Panc1 (cell line): Measurements from ENCODE around the gene GABRQ. TPM values are rescaled to one million over a fixed set of nuclear protein-coding genes. Genes with fewer than 3 reads are reported as not detected.
"Not testable (repeated sequence)": the region's sequence is repeated elsewhere in the genome, so short reads cannot be mapped to it uniquely, and the experiment has no call there.

Experiments used
- ATAC-seq: fragments of 200-7000 bp; cut with Tn5 transposase; 2 replicates; pipeline ENCODE4 v1.9.1; 2020; ENCODE audit warnings: mild to moderate bottlenecking, moderate library complexity
- BruUV-seq: library from RNA; stranded (reverse); fragments of 400-500 nt; replicated peaks from 2 replicates; lab custom pipeline; 2021; lab: Mats Ljungman, UMichigan
- CTCF ChIA-PET: fragments of 300-600 bp; sonication (Branson Sonifier 250); formaldehyde crosslinking; loops from one replicate; lab custom pipeline; 2022; ENCODE audit warnings: antibody characterized with exemption; lab: Charles Lee
- POLR2A ChIA-PET: fragments of 300-600 bp; sonication (Branson Sonifier 250); formaldehyde crosslinking; loops from one replicate; lab custom pipeline; 2022; ENCODE audit warnings: antibody characterized with exemption; lab: Charles Lee
- DNase-seq: peaks from one replicate; pipeline ENCODE4 v3.0.0-alpha.2; 2010; ENCODE audit warnings: low read depth, low spot score
- H3K27ac ChIP-seq: 2 replicates; pipeline ENCODE4 v1.5.1; 2011; ENCODE audit warnings: mild to moderate bottlenecking, low read length, inconsistent platforms
- H3K27me3 ChIP-seq: fragments of 200-500 bp; sonication (Bioruptor generic); 2 replicates; pipeline ENCODE4 v1.6.0; 2014; ENCODE audit warnings: low read length, inconsistent platforms; ENCODE audit not compliant: control insufficient read depth, insufficient read depth
- H3K36me3 ChIP-seq: fragments of 200-500 bp; sonication (Bioruptor generic); 2 replicates; pipeline ENCODE4 v1.5.1; 2014; ENCODE audit warnings: inconsistent platforms, mild to moderate bottlenecking, low read length, moderate library complexity; ENCODE audit not compliant: control insufficient read depth, insufficient read depth
- H3K4me1 ChIP-seq: 2 replicates; pipeline ENCODE4 v1.5.1; 2011; ENCODE audit warnings: inconsistent platforms, mild to moderate bottlenecking, low read length, moderate library complexity; ENCODE audit not compliant: control insufficient read depth, insufficient read depth
- H3K4me3 ChIP-seq, 2 experiments: 2 replicates each; pipeline ENCODE4 v1.5.1; 2011 to 2012; ENCODE audit warnings: low read depth in 2 of 2, low read length in 2 of 2, mild to moderate bottlenecking in 2 of 2, inconsistent platforms in 1 of 2, moderate library complexity in 1 of 2
- H3K9me3 ChIP-seq: fragments of 200-500 bp; sonication (Bioruptor generic); 2 replicates; pipeline ENCODE4 v1.5.1; 2014; ENCODE audit warnings: low read depth, mild to moderate bottlenecking, inconsistent platforms, low read length, moderate library complexity; ENCODE audit not compliant: control insufficient read depth, insufficient read depth
- in situ Hi-C: cut with HindIII; loops from 2 replicates; pipeline ENCODE4 v1.10.0; 2016; ENCODE audit warnings: low sequenced_read_pairs, low pct_unique_long_range_greater_than_20kb
- intact Hi-C: fragments of 100-400 bp; cut with micrococcal nuclease; formaldehyde crosslinking; loops from one replicate; pipeline ENCODE4 v1.10.0; 2022; ENCODE audit not compliant: unreplicated experiment
- total RNA-seq: library from RNA; stranded (reverse); gene quantifications from one replicate; pipeline ENCODE4 v1.2.1, GENCODE V29; 2021; ENCODE audit not compliant: unreplicated experiment

The GABRQ gene
- total RNA-seq, 1 experiment from 2014 or later, result 0.03 TPM

DNA sequence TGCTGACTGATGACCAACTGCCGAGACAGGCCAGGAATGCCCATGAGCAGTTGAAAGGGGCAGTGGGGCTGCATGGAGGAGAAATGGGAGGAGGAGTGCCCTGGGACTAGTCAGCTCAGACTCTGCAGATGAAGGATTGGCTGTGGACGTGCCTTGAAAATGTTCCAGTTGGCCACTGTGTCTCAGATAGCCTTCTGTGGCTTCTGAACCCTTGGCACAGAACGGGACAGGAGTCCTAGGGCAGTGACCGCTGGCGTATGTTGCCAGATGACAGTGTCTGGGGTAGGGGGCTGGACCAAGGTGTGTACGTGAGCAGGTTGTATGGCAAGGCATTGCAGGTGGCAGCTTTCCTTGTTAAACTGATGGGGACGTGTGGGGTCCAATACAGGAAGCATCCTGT is 68.8 kb downstream of the GABRQ start:
- DNase-seq, in situ Hi-C loops, H3K4me1 ChIP-seq, intact Hi-C loops, H3K27ac ChIP-seq, ATAC-seq, H3K9me3 ChIP-seq, H3K4me3 ChIP-seq, CTCF ChIA-PET, H3K36me3 ChIP-seq, BruUV-seq, POLR2A ChIA-PET, H3K27me3 ChIP-seq: not testable (repeated sequence)

Other genes starting within 250 kb of the GABRQ start
- gene GABRA3, start 186.6 kb upstream of the GABRQ start, total RNA-seq, result not detected
- gene MAGEA3, start 60.9 kb downstream of the GABRQ start, total RNA-seq, result 0.21 TPM
- not detected for gene CSAG2, start 71.4 kb downstream of the GABRQ start, total RNA-seq
- gene MAGEA2B, start 76.7 kb downstream of the GABRQ start, total RNA-seq, result not detected
- gene CSAG1, start 95.8 kb downstream of the GABRQ start, total RNA-seq, result not detected
- gene MAGEA12, start 95.9 kb downstream of the GABRQ start, total RNA-seq, result not detected
- gene MAGEA2, start 115.9 kb downstream of the GABRQ start, total RNA-seq, result 0.28 TPM
- 0.26 TPM for gene CSAG3, start 121.3 kb downstream of the GABRQ start, total RNA-seq
- 0.57 TPM for gene MAGEA6, start 131.8 kb downstream of the GABRQ start, total RNA-seq
- 63.3 TPM for gene CETN2, start 192.9 kb downstream of the GABRQ start, total RNA-seq
- 75.0 TPM for gene NSDHL, start 193.2 kb downstream of the GABRQ start, total RNA-seq